GM19395 (cell line): Measurements from ENCODE around the gene RBFOX2.

Experiments
- ATAC-seq: cut with Tn5 transposase; IDR thresholded peaks from one replicate; pipeline ENCODE4 v1.9.1; 2021; ENCODE audit warnings: mild to moderate bottlenecking, moderate library complexity; ENCODE audit not compliant: unreplicated experiment

RBFOX2 gene

DNA sequence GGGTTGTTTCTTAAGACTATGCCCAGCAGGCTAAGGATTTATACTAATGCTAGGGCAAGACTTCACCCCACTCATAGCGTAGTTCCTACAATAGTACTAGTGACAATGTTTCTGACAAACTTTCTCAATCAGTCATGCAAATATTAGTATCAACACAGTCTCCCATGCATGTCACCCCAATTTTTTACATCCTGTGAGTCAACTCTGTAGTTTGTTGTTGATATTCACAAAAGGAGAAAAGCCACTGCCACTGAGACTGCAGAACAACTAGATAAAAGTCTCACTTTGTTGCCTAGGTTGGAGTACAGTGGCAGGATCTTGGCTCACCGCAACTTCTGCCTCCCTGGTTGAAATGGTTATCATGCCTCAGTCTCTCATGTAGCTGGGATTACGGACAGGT is 155.2 kb downstream of the RBFOX2 start:
- no peak for ATAC-seq

DNA sequence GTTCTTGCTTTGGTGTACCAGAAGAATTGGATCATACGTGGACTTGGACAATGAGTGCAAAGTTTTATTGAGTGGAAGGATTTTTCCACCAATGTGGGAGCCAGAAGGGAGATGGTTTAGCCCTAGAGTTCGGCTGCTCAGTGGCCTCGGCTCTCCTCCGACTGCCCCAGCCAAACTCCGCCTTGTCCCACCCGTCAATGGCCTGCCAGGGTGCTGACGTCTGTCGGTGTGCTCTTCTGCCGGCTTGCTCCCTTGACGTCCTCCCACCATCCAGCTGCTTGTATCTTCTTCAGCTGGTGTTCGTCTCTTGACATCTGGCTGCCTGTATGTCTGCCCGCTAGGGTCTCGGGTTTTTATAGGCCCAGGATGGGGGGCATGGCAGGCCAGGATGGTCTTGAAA is 156.2 kb downstream of the RBFOX2 start:
- no peak for ATAC-seq

DNA sequence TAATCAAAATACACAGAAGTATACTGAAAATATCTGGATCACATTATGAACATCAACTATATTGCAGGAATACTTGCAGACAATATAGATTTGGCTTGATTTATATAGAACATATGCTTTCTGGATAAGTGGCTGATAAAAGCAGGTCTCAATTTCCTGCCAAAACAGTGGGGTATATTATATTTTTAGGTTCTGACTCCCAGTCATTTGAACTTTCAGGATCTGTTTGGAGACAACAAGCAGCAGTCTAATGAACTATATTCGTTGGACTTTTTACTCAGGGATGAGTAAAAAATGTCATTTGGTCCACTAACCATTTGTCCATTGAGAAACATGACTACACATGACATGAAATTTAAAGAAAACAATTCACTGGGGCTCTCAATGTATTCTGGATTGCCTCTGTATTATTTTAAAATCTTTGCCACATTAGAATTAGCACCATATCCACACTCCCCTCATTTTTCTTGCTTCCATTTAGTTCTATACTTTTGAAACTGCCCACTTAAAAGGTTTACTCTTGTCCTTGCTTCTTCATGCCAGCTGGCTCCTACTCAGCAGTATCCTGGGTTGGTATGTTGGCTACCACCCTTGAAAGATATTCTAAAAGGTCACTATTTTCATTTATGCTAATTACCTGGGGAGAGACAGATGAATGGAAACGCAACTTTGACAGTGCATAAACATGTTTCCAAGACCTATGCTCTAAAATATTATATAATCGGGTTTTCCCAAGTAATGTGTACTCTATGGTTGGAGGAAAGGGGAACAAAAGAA is 157.9 kb downstream of the RBFOX2 start:
- ATAC-seq = no peak

DNA sequence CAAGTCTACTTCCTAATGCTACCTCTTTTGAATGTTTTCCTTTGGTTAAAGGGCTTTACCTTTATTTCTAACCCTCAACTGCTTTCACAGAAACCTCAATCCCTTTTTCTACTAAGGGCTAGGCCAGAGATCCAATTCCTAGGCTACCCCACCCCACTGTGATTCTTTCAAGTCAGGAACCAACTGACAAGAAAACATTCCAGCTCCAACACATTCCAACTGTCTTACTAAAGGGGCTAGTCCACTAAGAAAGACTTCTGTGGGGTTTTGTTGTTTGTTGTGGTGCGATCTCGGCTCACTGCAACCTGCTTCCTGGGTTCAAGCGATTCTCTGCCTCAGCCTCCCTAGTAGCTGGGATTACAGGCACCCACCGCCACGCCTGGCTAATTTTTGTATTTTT is 159.7 kb downstream of the RBFOX2 start:
- no peak for ATAC-seq

DNA sequence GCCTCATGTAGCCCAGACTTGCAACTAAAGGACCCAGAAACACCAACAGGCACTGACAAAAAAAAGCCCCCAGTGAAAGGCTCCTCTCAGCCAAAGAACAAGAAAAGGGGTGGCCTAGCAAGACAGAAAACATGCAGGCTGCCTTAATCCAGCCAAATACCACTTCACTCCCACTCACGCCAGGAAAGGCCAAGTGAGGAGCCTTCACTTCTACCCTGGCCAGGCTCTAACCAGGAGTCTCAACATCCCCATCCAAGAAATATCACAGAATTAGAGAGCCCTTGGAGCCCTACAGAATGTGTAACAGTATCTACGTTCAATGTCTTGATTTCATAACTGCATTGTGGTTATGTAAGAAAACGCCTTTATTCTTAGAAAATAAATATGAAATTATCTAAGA is 162.0 kb downstream of the RBFOX2 start:
- ATAC-seq = no peak

DNA sequence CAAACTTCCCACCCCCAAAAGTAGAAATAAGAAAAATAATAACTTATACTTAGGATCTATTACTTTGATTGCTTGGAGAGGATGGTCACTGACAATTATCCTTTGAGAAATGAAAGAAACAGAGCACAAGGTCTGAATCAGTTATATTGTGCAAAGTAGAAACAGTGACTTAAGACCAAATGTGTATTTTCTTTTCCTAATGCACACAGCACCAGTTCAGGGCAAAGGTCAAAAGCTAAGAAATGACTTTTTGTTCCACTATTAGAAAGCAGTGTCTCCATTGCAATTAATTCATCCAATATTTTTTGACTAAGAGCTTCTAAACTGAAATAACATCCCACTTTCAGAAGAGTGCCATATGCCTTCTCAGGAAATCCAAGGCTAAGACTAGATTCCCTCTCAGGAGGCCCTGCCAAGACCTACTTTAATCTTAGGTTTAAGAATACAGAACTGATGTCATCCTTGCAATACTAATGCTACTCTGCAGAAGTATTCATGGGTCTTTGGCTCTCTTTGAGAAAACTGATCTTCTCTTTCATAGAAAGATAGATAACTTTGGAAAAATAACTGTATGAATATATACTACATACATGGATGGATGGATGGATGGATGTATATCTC is 164.0 kb downstream of the RBFOX2 start:
- ATAC-seq = no peak

DNA sequence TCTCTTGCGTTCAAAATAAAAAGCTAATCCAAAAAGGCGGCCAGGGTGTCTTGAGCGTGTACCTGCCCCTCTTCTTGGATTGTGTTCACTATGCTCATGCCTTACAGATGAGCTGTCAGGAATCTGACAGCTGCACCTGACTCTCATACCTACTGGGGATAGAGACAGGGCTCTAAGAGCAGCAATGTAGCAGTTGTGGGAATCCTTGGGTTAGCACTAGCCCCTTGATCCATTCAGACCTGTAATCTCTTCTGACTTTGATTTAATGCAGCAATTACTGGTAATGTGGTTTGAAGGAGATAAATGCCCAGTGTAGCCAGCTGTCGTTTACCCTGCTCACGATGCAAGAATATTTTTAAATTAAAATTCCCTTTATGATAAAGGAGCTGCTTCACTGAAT is 165.2 kb downstream of the RBFOX2 start:
- no peak for ATAC-seq

DNA sequence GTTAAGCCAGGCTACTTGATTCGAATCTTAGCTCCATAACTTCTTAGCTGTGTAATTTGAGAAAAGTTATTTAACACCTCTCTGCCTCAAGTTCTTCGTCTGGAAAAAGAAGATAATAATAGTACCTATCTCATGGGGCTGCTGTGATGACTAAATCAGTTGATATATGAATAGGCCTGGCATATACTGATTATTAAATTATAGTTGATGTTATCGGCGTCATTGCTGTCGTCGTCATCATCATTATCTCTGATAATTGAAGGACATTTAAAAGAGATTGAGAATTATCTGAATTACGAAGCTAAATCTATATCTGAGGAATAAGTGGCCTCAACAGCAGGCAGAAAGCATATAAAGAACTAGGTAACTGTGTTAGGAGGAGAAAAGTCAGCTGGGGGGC is 165.9 kb downstream of the RBFOX2 start:
- no peak for ATAC-seq

DNA sequence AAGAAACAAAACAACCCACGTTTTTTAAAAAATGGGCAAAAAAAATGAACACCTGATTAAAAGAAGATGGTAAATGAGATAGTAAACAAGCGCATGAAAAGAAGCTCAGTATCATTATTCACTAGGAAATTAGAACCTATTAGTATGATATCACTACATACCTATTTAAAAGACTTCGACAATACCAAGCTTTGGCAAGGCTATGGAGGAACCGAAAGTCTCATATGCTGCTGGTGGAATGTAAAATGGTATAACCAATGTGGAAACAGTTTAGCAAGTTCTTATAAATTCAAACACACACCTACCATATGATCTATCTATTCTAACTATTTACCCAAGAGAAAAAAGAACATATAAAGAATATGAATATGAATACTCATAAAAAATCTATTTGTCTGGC is 167.2 kb downstream of the RBFOX2 start:
- no peak for ATAC-seq

DNA sequence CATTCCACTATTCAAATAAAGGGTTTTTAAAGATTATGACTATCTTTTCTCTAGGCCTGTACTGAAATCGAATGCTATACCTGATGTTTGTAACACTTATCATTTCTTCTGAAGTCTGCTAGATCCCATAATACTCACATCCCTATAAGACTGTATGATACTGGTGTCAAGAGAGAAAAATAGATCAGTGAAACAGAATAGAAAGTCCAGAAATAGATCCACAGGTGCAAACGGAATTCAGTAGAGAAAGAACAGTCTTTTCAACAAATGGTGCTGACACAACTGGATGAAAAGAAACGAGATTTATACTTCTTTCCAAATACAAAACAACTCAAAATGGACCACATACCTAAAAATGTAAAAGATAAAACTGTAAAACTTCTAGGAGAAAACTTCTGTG is 167.8 kb downstream of the RBFOX2 start:
- ATAC-seq = no peak

DNA sequence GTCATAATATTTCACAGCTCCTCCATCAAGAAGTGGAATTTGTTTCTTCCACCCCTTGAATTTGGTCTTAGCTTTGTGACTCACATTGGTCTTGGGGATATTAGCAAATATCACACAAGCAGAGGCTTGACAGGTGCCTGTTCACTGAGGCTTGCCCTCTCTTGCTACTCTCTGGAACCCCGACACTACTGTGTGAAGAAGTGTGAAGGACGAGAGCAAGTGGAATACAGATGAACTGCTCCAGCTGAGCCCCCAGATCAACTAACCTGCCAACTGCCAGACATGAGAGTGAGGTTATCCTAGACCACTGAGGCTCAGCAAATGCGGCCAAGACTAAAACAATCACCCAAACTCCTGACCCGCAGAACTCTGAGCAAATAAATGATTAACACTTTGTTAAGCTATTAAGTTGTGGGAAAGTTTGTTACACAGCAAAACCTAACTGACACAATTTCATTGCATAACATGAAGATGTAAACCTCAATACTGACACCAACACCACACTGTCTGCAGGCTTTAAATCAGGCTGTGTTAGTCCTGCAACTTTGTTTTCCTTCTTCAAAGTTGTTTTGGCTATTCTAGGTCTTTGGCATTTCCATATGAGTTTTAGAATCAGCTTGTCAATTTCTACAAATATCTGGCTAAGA is 168.4 kb downstream of the RBFOX2 start:
- no peak for ATAC-seq

DNA sequence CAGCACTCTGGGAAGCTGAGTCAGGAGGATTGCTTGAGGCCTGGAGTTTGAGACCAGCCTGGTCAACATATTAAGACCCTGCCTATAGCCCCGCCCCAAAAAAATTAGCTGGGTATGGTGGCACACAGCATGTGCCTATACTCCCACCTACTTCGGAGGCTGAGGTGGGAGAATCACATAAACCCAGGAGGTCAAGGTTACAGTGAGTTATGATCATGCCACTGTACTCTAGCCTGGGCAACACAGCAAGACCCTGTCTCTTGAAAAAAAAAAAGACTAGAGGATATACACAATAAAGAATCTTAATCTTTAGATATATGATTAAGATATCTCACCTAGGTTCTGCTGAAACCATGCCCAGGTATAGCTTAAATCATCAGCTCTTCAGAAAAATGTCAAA is 174.3 kb downstream of the RBFOX2 start:
- no peak for ATAC-seq

DNA sequence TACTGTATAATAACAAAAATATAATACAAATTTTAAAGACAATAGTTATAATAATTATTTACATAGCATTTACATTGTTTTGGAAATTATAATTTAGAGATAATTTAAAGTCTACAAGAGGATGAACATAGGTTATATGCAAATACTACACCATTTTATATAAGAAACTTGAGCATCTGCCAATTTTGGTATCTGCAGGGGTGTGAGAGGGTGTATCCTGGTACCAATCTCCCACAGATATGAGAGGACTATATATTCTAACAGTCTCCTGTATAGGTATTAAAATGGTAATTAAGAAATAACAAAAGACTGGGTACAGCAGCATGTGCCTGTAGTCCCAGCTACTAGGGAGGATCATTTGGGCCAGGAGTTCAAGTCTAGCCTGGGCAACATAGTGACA is 176.5 kb downstream of the RBFOX2 start:
- ATAC-seq = no peak

DNA sequence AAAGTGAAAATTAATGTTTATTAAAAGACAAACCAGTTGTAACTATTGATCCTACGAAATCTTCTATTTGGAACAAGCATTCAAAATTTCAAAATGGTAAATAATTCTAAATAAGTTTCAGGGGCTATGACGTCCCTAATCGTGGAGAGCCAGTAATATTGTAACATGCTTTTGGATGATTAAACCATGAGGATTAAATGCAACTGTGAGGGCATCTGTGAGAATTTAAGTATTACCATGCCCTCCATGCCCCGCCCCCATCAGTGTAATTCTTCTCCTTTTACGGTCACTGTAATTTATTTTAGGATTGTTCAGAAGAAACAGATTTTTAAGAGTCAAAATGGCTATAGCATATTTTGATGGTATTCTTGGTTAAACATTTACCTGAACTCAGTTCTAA is 177.8 kb downstream of the RBFOX2 start:
- ATAC-seq = no peak

DNA sequence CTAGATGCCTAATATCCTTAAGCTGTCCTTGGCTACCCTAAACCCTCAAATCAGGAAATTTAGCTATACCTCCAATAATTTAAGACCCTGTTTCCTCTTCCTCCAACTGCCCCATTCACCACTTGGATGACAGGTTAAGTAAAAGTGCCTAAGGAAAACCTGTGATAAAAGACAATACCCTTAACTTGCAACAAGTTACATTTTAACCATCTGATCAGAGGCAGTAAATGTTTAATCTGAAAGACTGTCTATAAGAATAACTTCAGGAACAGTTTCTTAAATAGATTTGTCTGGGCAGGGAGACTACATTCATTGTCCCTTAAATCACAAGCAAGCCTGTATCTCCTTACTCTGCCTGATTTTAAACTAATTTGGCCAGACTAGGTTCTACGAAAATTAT is 181.8 kb downstream of the RBFOX2 start:
- no peak for ATAC-seq

DNA sequence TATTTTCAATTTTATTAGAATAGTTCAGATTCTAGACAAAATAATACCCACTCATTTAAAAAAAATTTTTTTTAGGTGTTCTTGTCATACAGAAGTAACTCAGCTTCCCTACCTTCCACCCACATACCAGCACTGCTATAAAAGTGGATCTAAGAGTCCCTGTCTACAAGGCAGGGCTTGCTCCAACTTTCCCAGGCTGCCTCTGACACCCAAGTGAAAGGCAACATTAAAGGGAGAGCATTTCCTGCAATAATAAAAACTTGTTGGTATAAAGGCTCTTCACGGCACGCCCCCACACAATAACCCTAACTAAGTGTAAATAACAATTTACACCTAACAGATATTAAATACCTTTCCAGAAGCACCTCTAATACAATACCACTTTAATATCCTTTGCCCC is 183.7 kb downstream of the RBFOX2 start:
- no peak for ATAC-seq

DNA sequence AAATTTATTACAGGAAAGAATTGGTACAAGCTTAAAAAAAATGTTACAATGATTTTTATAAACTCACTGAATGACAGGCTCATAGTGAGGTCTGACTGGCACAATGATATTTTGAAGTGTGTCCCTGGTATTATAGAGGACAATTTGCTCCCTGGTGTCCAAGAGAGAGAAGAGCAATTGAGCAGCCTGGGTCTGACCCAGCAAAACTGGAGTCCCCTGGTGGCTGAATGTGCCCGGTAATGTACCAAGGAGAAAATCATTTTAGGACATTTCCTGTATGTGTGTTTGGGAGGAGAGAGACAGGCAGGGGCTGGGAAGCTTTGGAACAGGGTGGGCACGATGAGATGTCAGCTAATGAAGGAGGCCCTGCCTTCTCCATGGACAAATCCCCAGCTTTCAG is 185.7 kb downstream of the RBFOX2 start:
- no peak for ATAC-seq

DNA sequence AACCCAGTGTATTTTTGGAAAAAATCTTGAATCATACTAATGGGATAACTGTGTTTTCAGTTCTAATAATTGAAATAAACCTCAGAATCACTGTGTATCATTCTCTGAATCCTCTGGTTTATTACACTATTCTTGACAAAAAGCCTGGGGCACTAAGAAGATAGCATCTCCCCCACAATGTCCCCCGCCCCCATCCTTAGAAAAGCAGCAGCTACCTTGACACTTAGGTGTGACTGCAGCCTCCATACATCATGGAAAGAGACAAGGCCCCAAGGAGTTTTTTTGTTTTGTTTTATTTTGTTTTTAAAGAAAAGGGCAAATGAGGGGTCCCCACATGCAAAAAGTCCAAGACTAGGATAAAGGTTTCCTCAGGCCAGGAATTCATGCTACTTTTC is 186.1 kb downstream of the RBFOX2 start:
- ATAC-seq = no peak

DNA sequence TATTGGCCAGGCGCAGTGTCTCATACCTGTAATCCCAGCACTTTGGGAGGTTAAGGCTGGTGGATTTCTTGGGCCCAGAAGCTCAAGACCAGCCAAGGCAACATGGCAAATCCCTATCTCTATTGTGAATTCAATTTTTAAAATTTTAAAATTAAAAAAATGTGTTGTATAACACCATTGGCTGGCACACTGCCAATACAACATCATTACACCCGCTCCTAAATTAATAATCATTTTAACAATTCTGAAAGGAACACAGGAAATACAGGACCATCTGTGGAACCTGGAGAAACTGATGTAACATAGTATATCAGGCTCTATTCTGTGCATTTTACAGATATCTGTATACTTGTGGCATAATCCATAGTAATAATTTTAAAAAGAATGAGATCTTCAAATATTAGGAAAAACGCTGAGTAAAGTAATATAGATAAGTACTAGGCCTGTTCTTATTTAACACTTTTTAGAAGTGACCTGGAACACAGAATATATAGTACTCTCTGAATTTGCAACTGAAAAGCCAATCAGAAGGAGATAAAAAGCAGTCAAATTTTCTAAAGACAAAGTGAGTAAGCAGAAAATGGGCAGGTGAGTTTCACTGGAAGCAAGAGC is 186.6 kb downstream of the RBFOX2 start:
- no peak for ATAC-seq

DNA sequence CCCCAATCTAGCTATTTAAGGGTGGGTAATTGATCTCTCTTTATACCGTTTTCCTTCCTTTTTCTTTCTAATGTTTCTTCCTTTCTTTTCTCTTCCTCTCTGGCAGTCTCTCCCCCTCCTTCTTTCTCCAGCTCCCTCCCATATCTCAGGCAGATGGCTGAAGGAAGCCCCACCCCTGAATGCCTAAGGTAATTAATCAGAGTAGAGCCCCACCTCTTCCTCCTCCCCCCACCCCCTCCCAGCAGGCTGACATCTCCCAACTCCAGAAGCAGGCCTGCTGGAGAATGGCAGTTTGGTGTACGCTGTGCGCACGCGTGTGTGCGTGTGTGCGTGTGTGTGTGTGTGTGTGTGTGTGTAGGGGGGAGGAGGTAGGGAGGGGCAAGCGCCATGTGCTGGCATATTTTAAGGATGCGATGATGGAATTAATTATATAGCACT is 188.3 kb downstream of the RBFOX2 start:
- ATAC-seq = no peak

DNA sequence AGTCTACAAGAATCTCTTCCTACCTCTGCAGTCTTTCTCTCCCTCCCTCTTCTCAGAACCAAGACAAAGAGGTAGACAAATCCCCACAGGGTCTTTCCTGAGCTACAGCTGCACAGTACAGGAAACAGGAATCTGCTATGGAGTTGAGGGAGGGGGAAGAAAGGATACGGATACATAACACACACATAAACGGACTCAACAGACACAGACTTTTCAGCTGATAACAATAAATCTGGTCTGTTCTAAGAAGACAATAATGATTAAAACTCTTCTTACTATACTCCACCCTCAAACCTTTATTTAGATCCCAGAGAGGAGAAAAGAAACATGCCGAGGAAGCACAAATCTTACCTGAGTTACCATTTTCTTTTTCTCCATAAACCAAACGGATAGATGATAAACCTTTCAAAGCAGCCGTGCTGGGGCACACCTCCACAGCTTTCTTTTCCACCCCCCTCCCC is 188.8 kb downstream of the RBFOX2 start:
- no peak for ATAC-seq
